Trophoblast cell (in vitro differentiated cells and primary cell): ENCODE measurements around the gene HOXD3. TPM values are rescaled to one million over a fixed set of nuclear protein-coding genes. Genes with fewer than 3 reads are reported as not detected.
A peak's percentile ranks its signal among the peaks of the same experiment; 100 is the strongest.

Source experiments
- DNase-seq, 2 donors: peaks; one replicate each; pipeline ENCODE4 v3.0.0-alpha.2; 2016
- H2AFZ ChIP-seq: 2 replicates; pipeline ENCODE4 v1.6.1; 2013; ENCODE audit warnings: low read length, moderate library complexity, mild to moderate bottlenecking; ENCODE audit not compliant: insufficient read depth, poor library complexity
- H2AK5ac ChIP-seq: 2 replicates; pipeline ENCODE4 v1.6.1; 2013; ENCODE audit warnings: mild to moderate bottlenecking, low read length
- H2BK120ac ChIP-seq: 2 replicates; pipeline ENCODE4 v1.6.1; 2013; ENCODE audit warnings: low read length, mild to moderate bottlenecking, moderate library complexity; ENCODE audit not compliant: insufficient read depth, poor library complexity
- H2BK12ac ChIP-seq: 2 replicates; pipeline ENCODE4 v1.6.1; 2013; ENCODE audit warnings: mild to moderate bottlenecking, low read length, moderate library complexity
- H2BK5ac ChIP-seq: 2 replicates; pipeline ENCODE4 v1.6.1; 2013; ENCODE audit warnings: low read length, low read depth, moderate library complexity, mild to moderate bottlenecking; ENCODE audit not compliant: poor library complexity
- H3K14ac ChIP-seq: 2 replicates; pipeline ENCODE4 v1.6.1; 2013; ENCODE audit warnings: mild to moderate bottlenecking, low read length
- H3K18ac ChIP-seq: 2 replicates; pipeline ENCODE4 v1.6.1; 2013; ENCODE audit warnings: mild to moderate bottlenecking, low read length
- H3K23ac ChIP-seq: 2 replicates; pipeline ENCODE4 v1.6.1; 2013; ENCODE audit warnings: low read length
- H3K27ac ChIP-seq: 2 replicates; pipeline ENCODE4 v1.5.1; 2013; ENCODE audit warnings: low read depth, mild to moderate bottlenecking, inconsistent platforms, low read length, moderate library complexity
- H3K27me3 ChIP-seq: 2 replicates; pipeline ENCODE4 v1.6.1; 2013; ENCODE audit warnings: inconsistent platforms, mild to moderate bottlenecking, low read length, moderate library complexity; ENCODE audit not compliant: insufficient read depth
- H3K36me3 ChIP-seq, 2 experiments: 1 replicate in 1 of 2; 2 replicates in 1 of 2; pipeline ENCODE4 v1.6.1; 2013; ENCODE audit warnings: low read length in 2 of 2, mild to moderate bottlenecking in 2 of 2, moderate library complexity in 1 of 2; ENCODE audit not compliant: insufficient read depth in 2 of 2, control insufficient read depth in 1 of 2
- H3K4ac ChIP-seq: 2 replicates; pipeline ENCODE4 v1.6.1; 2013; ENCODE audit warnings: low read depth, mild to moderate bottlenecking, low read length, moderate library complexity
- H3K4me1 ChIP-seq, 2 experiments: 1 replicate in 1 of 2; 2 replicates in 1 of 2; pipeline ENCODE4 v1.6.1; 2013; ENCODE audit warnings: low read length in 2 of 2, mild to moderate bottlenecking in 2 of 2, moderate library complexity in 1 of 2; ENCODE audit not compliant: insufficient read depth in 2 of 2, control insufficient read depth in 1 of 2
- H3K4me2 ChIP-seq: 2 replicates; pipeline ENCODE4 v1.6.1; 2013; ENCODE audit warnings: inconsistent platforms, mild to moderate bottlenecking, low read length, moderate library complexity
- H3K4me3 ChIP-seq: 2 replicates; pipeline ENCODE4 v1.5.1; 2013; ENCODE audit warnings: mild to moderate bottlenecking, low read depth, low read length, inconsistent platforms
- H3K79me1 ChIP-seq: one replicate; pipeline ENCODE4 v1.6.1; 2013; ENCODE audit warnings: low read length
- H3K79me2 ChIP-seq: 2 replicates; pipeline ENCODE4 v1.6.1; 2013; ENCODE audit warnings: low read length, mild to moderate bottlenecking; ENCODE audit not compliant: control insufficient read depth, insufficient read depth, poor library complexity
- H3K9ac ChIP-seq: 2 replicates; pipeline ENCODE4 v1.6.1; 2013; ENCODE audit warnings: mild to moderate bottlenecking, low read length
- H3K9me3 ChIP-seq: 2 replicates; pipeline ENCODE4 v1.6.1; 2013; ENCODE audit warnings: low read depth, mild to moderate bottlenecking, control low read depth, inconsistent platforms, low read length; ENCODE audit not compliant: insufficient read depth
- H4K12ac ChIP-seq: 2 replicates; pipeline ENCODE4 v1.6.1; 2013; ENCODE audit warnings: low read depth, mild to moderate bottlenecking, low read length, moderate library complexity
- H4K8ac ChIP-seq: 2 replicates; pipeline ENCODE4 v1.6.1; 2013; ENCODE audit warnings: low read depth, mild to moderate bottlenecking, low read length, moderate library complexity
- H4K91ac ChIP-seq: one replicate; pipeline ENCODE4 v1.6.1; 2013; ENCODE audit warnings: low read depth, mild to moderate bottlenecking, low read length, moderate library complexity
- WGBS: extraction: QIAGEN DNeasy Blood & Tissue Kit; methylation state at CpG from one replicate; pipeline ENCODE4 v1.1.7; 2013; ENCODE audit warnings: missing lambda C conversion rate; ENCODE audit not compliant: insufficient read length, insufficient coverage; ENCODE audit errors: extremely low coverage; 5-methylcytosine and 5-hydroxymethylcytosine counted together
- polyA plus RNA-seq: library from polyadenylated mRNA; stranded (reverse); fragments of 200-250 nt; gene quantifications from 2 replicates; pipeline ENCODE4 v1.2.3, GENCODE V29; 2013

Gene HOXD3
- not detected in 2 replicates for polyA plus RNA-seq

- Histone ChIP-seq H3K18ac (no peak within 1 kb of the TSS), H3K79me2 (no peaks in the 10 kb centered on the region), H2BK5ac (no peak within 1 kb of the TSS), H4K12ac (no peak within 1 kb of the TSS), H3K14ac (no peak within 1 kb of the TSS), H3K79me1 (no peaks in the 10 kb centered on the region), H3K27ac (no peak within 1 kb of the TSS), H3K36me3 (no peaks in the 10 kb centered on the region), H4K8ac (no peak within 1 kb of the TSS), H3K9me3 (peaks cover 22% of the 10 kb centered on the region), H2BK12ac (no peak within 1 kb of the TSS), H2BK120ac (no peak within 1 kb of the TSS), H4K91ac (no peak within 1 kb of the TSS), H3K9ac (no peak within 1 kb of the TSS), H3K23ac (no peak within 1 kb of the TSS), H3K4me1 (peaks cover under 1 to 11% of the 10 kb centered on the region in 2 experiments), H3K27me3 (peaks cover 91% of the 10 kb centered on the region), H3K4me2 (peak within 1 kb of the TSS; percentile 37), H2AK5ac (no peak within 1 kb of the TSS), H3K4ac (no peak within 1 kb of the TSS), H3K4me3 (no peak within 1 kb of the TSS), H2AFZ (no peak within 1 kb of the TSS)
- no peak for DNase-seq
- no CpG with 5 or more reads among the region's 48 CpGs for WGBS
These were observed at the start of gene HOXD3 for GRCh38 chr2:176156807-176157498. Gene HOXD3, plus strand, starts transcription at chr2:176157307. Its CDS starts 11,808 bp downstream, at chr2:176169115.

- H3K4me3 ChIP-seq, result no peak overlapping the region
- no peak overlapping the region for H4K91ac ChIP-seq
- no peak overlapping the region for H2BK12ac ChIP-seq
- no CpG with 5 or more reads among the region's 59 CpGs for WGBS
- H3K4me2 ChIP-seq, result peak overlapping the region; percentile 44
- H3K79me2 ChIP-seq, result no peaks in the 10 kb centered on the region
- H4K12ac ChIP-seq, result no peak overlapping the region
- no peak overlapping the region for H3K9ac ChIP-seq
- peaks cover 4% of the 10 kb centered on the region for H3K79me1 ChIP-seq
- no peak overlapping the region for H2BK5ac ChIP-seq
- peaks cover 14% of the 10 kb centered on the region for H3K9me3 ChIP-seq
- no peak overlapping the region for H3K4ac ChIP-seq
- no peaks in the 10 kb centered on the region for H3K36me3 ChIP-seq
- no peak for DNase-seq
- no peak overlapping the region for H2AK5ac ChIP-seq
- no peak overlapping the region for H3K18ac ChIP-seq
- no peak overlapping the region for H2AFZ ChIP-seq
- no peak overlapping the region for H3K27ac ChIP-seq
- peaks cover 7 to 13% of the 10 kb centered on the region in 2 experiments for H3K4me1 ChIP-seq
- no peak overlapping the region for H4K8ac ChIP-seq
- H3K23ac ChIP-seq, result no peak overlapping the region
- no peak overlapping the region for H3K14ac ChIP-seq
- H3K27me3 ChIP-seq, result peaks cover 78% of the 10 kb centered on the region
- no peak overlapping the region for H2BK120ac ChIP-seq
These were observed 49.4 kb upstream of the HOXD3 start for GRCh38 chr2:176107731-176108181.

GRCh38 chr2:176109192-176109901 lies 47.8 kb upstream of the HOXD3 start:
- H3K9ac ChIP-seq, result no peak overlapping the region
- peaks cover 7 to 10% of the 10 kb centered on the region in 2 experiments for H3K4me1 ChIP-seq
- no peak for DNase-seq
- H3K79me2 ChIP-seq, result no peaks in the 10 kb centered on the region
- no peak overlapping the region for H3K4ac ChIP-seq
- no peak overlapping the region for H2AFZ ChIP-seq
- H3K9me3 ChIP-seq, result peaks cover 15% of the 10 kb centered on the region
- H4K12ac ChIP-seq, result no peak overlapping the region
- H3K23ac ChIP-seq, result no peak overlapping the region
- no peak overlapping the region for H2BK12ac ChIP-seq
- no peak overlapping the region for H3K27ac ChIP-seq
- WGBS, result no CpG with 5 or more reads among the region's 26 CpGs
- no peak overlapping the region for H2BK120ac ChIP-seq
- peaks cover 4% of the 10 kb centered on the region for H3K79me1 ChIP-seq
- H4K8ac ChIP-seq, result no peak overlapping the region
- no peak overlapping the region for H3K18ac ChIP-seq
- H3K36me3 ChIP-seq, result no peaks in the 10 kb centered on the region
- no peak overlapping the region for H2AK5ac ChIP-seq
- H4K91ac ChIP-seq, result no peak overlapping the region
- H2BK5ac ChIP-seq, result no peak overlapping the region
- H3K14ac ChIP-seq, result no peak overlapping the region
- no peak overlapping the region for H3K4me3 ChIP-seq
- peaks cover 81% of the 10 kb centered on the region for H3K27me3 ChIP-seq
- no peak overlapping the region for H3K4me2 ChIP-seq

- H2BK120ac ChIP-seq, result no peak overlapping the region
- no peak overlapping the region for H3K23ac ChIP-seq
- peaks cover 15% of the 10 kb centered on the region for H3K9me3 ChIP-seq
- H3K79me2 ChIP-seq, result no peaks in the 10 kb centered on the region
- no peak overlapping the region for H3K27ac ChIP-seq
- H3K4me1 ChIP-seq, result peaks cover 7% of the 10 kb centered on the region in 2 experiments
- no peak overlapping the region for H4K91ac ChIP-seq
- H4K12ac ChIP-seq, result no peak overlapping the region
- H3K4me3 ChIP-seq, result no peak overlapping the region
- no peaks in the 10 kb centered on the region for H3K36me3 ChIP-seq
- no peak overlapping the region for H3K4me2 ChIP-seq
- no peak overlapping the region for H3K14ac ChIP-seq
- WGBS, result no CpG with 5 or more reads among the region's 4 CpGs
- H2AFZ ChIP-seq, result no peak overlapping the region
- DNase-seq, result no peak
- no peak overlapping the region for H2BK5ac ChIP-seq
- no peaks in the 10 kb centered on the region for H3K79me1 ChIP-seq
- H2AK5ac ChIP-seq, result no peak overlapping the region
- peaks cover 81% of the 10 kb centered on the region for H3K27me3 ChIP-seq
- no peak overlapping the region for H4K8ac ChIP-seq
- H3K9ac ChIP-seq, result no peak overlapping the region
- H2BK12ac ChIP-seq, result no peak overlapping the region
- H3K18ac ChIP-seq, result no peak overlapping the region
- no peak overlapping the region for H3K4ac ChIP-seq
These were observed 47.2 kb upstream of the HOXD3 start for GRCh38 chr2:176109946-176110345.
